A549 (cell line): Measurements from ENCODE around the gene COL1A1.

ENCODE experiments used
- EHF ChIP-seq: fragments of 250-450 bp; sonication (Bioruptor Pico); IDR thresholded peaks from 2 replicates; pipeline ENCODE4 v1.5.0; 2020; ENCODE audit warnings: mild to moderate bottlenecking
- EP300 ChIP-seq, 2 experiments: fragments of >200 bp; sonication (Bioruptor Twin); formaldehyde crosslinking; IDR thresholded peaks; 2 replicates in 1 of 2; 3 replicates in 1 of 2; pipeline ENCODE4 v1.6.1; 2016 to 2017
- KDM1A ChIP-seq: fragments of 200-600 bp; sonication (generic); IDR thresholded peaks from 2 replicates; pipeline ENCODE4 v1.6.1; 2016; ENCODE audit warnings: low read depth, mild to moderate bottlenecking
- MYC ChIP-seq: IDR thresholded peaks from 2 replicates; pipeline ENCODE4 v1.6.1; 2012; ENCODE audit warnings: mild to moderate bottlenecking, inconsistent platforms, low read length, improper control_type of control experiment, borderline replicate concordance
- PHF8 ChIP-seq: fragments of 200-600 bp; sonication (generic); IDR thresholded peaks from 2 replicates; pipeline ENCODE4 v1.6.1; 2016; ENCODE audit warnings: low read depth, mild to moderate bottlenecking, antibody characterized with exemption, moderate library complexity, borderline replicate concordance
- POLR2A ChIP-seq: IDR thresholded peaks from 2 replicates; pipeline ENCODE4 v1.6.1; 2012; ENCODE audit warnings: mild to moderate bottlenecking, low read length
- RNF2 ChIP-seq: fragments of 200-600 bp; sonication (generic); IDR thresholded peaks from 2 replicates; pipeline ENCODE4 v1.6.1; 2016; ENCODE audit warnings: low read depth, mild to moderate bottlenecking, antibody characterized with exemption, moderate library complexity, borderline replicate concordance
- SMC3 ChIP-seq: fragments of >200 bp; sonication (Bioruptor Twin); formaldehyde crosslinking; IDR thresholded peaks from 3 replicates; pipeline ENCODE4 v1.6.1; 2018; ENCODE audit warnings: inconsistent platforms
- TFCP2L1 ChIP-seq: fragments of 250-450 bp; sonication (Bioruptor Pico); IDR thresholded peaks from 2 replicates; pipeline ENCODE4 v1.5.0; 2021; ENCODE audit warnings: mild to moderate bottlenecking
- ZSCAN20 ChIP-seq: fragments of 250-450 bp; sonication (Bioruptor Pico); IDR thresholded peaks from 2 replicates; pipeline ENCODE4 v1.8.0; 2022; ENCODE audit warnings: mild to moderate bottlenecking, moderate library complexity
- TF ChIP-seq, protein P1 (sequence below): fragments of >200 bp; sonication (Bioruptor Twin); formaldehyde crosslinking; IDR thresholded peaks from 3 replicates; pipeline ENCODE4 v1.5.1; 2016
- TF ChIP-seq, protein P2 (sequence below): fragments of 250-450 bp; sonication (Bioruptor Pico); IDR thresholded peaks from 2 replicates; pipeline ENCODE4 v1.5.0; 2021; ENCODE audit warnings: mild to moderate bottlenecking, moderate library complexity, borderline replicate concordance
- TF ChIP-seq, protein P3 (sequence below): fragments of 450-650 bp; IDR thresholded peaks from 2 replicates; pipeline ENCODE4 v1.6.1; 2014; ENCODE audit warnings: antibody characterized with exemption

DNA sequence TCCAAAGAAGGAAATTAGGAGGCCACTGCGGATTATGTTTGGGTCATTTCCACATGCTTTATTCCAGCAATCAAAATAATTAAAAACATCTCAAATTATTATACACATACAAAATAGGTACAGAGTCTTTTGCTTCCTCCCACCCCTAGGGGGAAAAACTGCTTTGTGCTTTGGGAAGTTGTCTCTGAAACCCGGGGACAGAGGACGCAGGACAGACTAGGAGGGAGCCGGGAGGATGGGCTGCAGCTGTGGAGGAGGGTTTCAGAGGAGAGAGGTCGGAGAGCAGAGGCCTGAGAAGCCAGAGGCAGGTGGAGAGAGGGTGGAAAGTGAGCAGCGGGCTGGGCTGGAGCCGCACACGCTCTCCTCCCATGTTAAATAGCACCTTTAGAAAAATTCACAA lies 17.4 kb downstream of the COL1A1 start:
- TF ChIP-seq, protein P1, sequence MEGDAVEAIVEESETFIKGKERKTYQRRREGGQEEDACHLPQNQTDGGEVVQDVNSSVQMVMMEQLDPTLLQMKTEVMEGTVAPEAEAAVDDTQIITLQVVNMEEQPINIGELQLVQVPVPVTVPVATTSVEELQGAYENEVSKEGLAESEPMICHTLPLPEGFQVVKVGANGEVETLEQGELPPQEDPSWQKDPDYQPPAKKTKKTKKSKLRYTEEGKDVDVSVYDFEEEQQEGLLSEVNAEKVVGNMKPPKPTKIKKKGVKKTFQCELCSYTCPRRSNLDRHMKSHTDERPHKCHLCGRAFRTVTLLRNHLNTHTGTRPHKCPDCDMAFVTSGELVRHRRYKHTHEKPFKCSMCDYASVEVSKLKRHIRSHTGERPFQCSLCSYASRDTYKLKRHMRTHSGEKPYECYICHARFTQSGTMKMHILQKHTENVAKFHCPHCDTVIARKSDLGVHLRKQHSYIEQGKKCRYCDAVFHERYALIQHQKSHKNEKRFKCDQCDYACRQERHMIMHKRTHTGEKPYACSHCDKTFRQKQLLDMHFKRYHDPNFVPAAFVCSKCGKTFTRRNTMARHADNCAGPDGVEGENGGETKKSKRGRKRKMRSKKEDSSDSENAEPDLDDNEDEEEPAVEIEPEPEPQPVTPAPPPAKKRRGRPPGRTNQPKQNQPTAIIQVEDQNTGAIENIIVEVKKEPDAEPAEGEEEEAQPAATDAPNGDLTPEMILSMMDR = no peak
- TF ChIP-seq ZSCAN20 (CRISPR knock-in tag) = no peak
- TF ChIP-seq MYC = no peak
- no peak for TF ChIP-seq SMC3
- no peak for TF ChIP-seq EP300 (IDR thresholded peaks at IDR 0.05)
- TF ChIP-seq RNF2 = no peak
- TF ChIP-seq, protein P2, sequence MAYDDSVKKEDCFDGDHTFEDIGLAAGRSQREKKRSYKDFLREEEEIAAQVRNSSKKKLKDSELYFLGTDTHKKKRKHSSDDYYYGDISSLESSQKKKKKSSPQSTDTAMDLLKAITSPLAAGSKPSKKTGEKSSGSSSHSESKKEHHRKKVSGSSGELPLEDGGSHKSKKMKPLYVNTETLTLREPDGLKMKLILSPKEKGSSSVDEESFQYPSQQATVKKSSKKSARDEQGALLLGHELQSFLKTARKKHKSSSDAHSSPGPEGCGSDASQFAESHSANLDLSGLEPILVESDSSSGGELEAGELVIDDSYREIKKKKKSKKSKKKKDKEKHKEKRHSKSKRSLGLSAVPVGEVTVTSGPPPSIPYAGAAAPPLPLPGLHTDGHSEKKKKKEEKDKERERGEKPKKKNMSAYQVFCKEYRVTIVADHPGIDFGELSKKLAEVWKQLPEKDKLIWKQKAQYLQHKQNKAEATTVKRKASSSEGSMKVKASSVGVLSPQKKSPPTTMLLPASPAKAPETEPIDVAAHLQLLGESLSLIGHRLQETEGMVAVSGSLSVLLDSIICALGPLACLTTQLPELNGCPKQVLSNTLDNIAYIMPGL (CRISPR knock-in tag) = no peak
- TF ChIP-seq, protein P3, sequence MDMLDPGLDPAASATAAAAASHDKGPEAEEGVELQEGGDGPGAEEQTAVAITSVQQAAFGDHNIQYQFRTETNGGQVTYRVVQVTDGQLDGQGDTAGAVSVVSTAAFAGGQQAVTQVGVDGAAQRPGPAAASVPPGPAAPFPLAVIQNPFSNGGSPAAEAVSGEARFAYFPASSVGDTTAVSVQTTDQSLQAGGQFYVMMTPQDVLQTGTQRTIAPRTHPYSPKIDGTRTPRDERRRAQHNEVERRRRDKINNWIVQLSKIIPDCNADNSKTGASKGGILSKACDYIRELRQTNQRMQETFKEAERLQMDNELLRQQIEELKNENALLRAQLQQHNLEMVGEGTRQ = no peak
- no peak for TF ChIP-seq EHF (CRISPR knock-in tag)
- TF ChIP-seq KDM1A = no peak
- no peak for TF ChIP-seq PHF8
- TF ChIP-seq POLR2A = no peak
- TF ChIP-seq TFCP2L1 (CRISPR knock-in tag) = no peak
